Mesenchymal stem cell (in vitro differentiated cells and primary cell): ENCODE measurements around the gene TM4SF5. TPM values are rescaled to one million over a fixed set of nuclear protein-coding genes. Genes with fewer than 3 reads are reported as not detected.

Experiments
- DNase-seq: peaks from one replicate; pipeline ENCODE4 v3.0.0-alpha.2; 2013
- H2AFZ ChIP-seq: one replicate; pipeline ENCODE4 v1.6.1; 2013; ENCODE audit warnings: low read depth, mild to moderate bottlenecking, control low read depth, inconsistent platforms, low read length, moderate library complexity
- H2AK5ac ChIP-seq: 2 replicates; pipeline ENCODE4 v1.6.1; 2013; ENCODE audit warnings: low read length, moderate library complexity, mild to moderate bottlenecking, inconsistent platforms; ENCODE audit not compliant: severe bottlenecking
- H2BK120ac ChIP-seq: one replicate; pipeline ENCODE4 v1.6.1; 2013; ENCODE audit warnings: low read depth, mild to moderate bottlenecking, inconsistent platforms, low read length, moderate library complexity
- H2BK12ac ChIP-seq, 2 experiments: one replicate each; pipeline ENCODE4 v1.6.1; 2013; ENCODE audit warnings: inconsistent platforms in 2 of 2, low read length in 2 of 2, mild to moderate bottlenecking in 2 of 2, moderate library complexity in 2 of 2, control low read depth in 1 of 2
- H2BK15ac ChIP-seq: one replicate; pipeline ENCODE4 v1.6.1; 2013; ENCODE audit warnings: mild to moderate bottlenecking, low read depth, inconsistent platforms; ENCODE audit not compliant: poor library complexity, severe bottlenecking
- H2BK5ac ChIP-seq: 2 replicates; pipeline ENCODE4 v1.6.1; 2013; ENCODE audit warnings: low read depth, mild to moderate bottlenecking, low read length, control low read depth, inconsistent platforms; ENCODE audit not compliant: poor library complexity, severe bottlenecking
- H3K14ac ChIP-seq, 2 experiments: one replicate each; pipeline ENCODE4 v1.6.1; 2013; ENCODE audit warnings: inconsistent platforms in 2 of 2, low read length in 2 of 2, control low read depth in 1 of 2, mild to moderate bottlenecking in 1 of 2, moderate library complexity in 1 of 2
- H3K18ac ChIP-seq, 2 experiments: one replicate each; pipeline ENCODE4 v1.6.1; 2013; ENCODE audit warnings: inconsistent platforms in 2 of 2, low read length in 2 of 2, control low read depth in 1 of 2, low read depth in 1 of 2, mild to moderate bottlenecking in 1 of 2
- H3K23ac ChIP-seq, 2 experiments: one replicate each; pipeline ENCODE4 v1.6.1; 2013; ENCODE audit warnings: inconsistent platforms in 2 of 2, low read length in 2 of 2, mild to moderate bottlenecking in 2 of 2, moderate library complexity in 2 of 2, control low read depth in 1 of 2
- H3K27ac ChIP-seq: 2 replicates; pipeline ENCODE4 v1.5.1; 2013; ENCODE audit warnings: mild to moderate bottlenecking, moderate library complexity, low read length, control low read depth, inconsistent platforms; ENCODE audit not compliant: poor library complexity, severe bottlenecking
- H3K27me3 ChIP-seq, 2 experiments: 2 replicates each; pipeline versions ENCODE4 v1.6.1 to v1.7.0; 2013; ENCODE audit warnings: low read length in 2 of 2, mild to moderate bottlenecking in 2 of 2, moderate library complexity in 2 of 2, control low read depth in 1 of 2, inconsistent platforms in 1 of 2; ENCODE audit not compliant: control insufficient read depth in 1 of 2, insufficient read depth in 1 of 2
- H3K36me3 ChIP-seq, 2 experiments: 2 replicates each; pipeline versions ENCODE4 v1.6.1 to v1.7.0; 2013; ENCODE audit warnings: low read length in 2 of 2, control low read depth in 1 of 2, inconsistent platforms in 1 of 2, low read depth in 1 of 2, mild to moderate bottlenecking in 1 of 2; ENCODE audit not compliant: insufficient read depth in 2 of 2, control insufficient read depth in 1 of 2
- H3K4ac ChIP-seq, 2 experiments: one replicate each; pipeline ENCODE4 v1.6.1; 2013; ENCODE audit warnings: inconsistent platforms in 2 of 2, low read length in 2 of 2, mild to moderate bottlenecking in 2 of 2, moderate library complexity in 2 of 2, control low read depth in 1 of 2, low read depth in 1 of 2
- H3K4me1 ChIP-seq: 2 replicates; pipeline ENCODE4 v1.6.1; 2013; ENCODE audit warnings: low read depth, low read length, control low read depth; ENCODE audit not compliant: control insufficient read depth, insufficient read depth
- H3K4me2 ChIP-seq: 2 replicates; pipeline ENCODE4 v1.6.1; 2013; ENCODE audit warnings: low read length, mild to moderate bottlenecking, inconsistent platforms; ENCODE audit not compliant: poor library complexity, severe bottlenecking
- H3K4me3 ChIP-seq, 2 experiments: 2 replicates each; pipeline versions ENCODE4 v1.5.1 to v1.7.0; 2013; ENCODE audit warnings: low read length in 2 of 2, mild to moderate bottlenecking in 2 of 2, control low read depth in 1 of 2, low read depth in 1 of 2; ENCODE audit not compliant: insufficient read depth in 1 of 2
- H3K79me1 ChIP-seq: replicated peaks from 2 replicates; pipeline ENCODE4 v1.6.1; 2013; ENCODE audit warnings: mild to moderate bottlenecking, control low read depth, low read length, inconsistent platforms; ENCODE audit not compliant: poor library complexity, severe bottlenecking
- H3K9ac ChIP-seq: 2 replicates; pipeline ENCODE4 v1.7.0; 2013; ENCODE audit warnings: mild to moderate bottlenecking, low read length, moderate library complexity
- H3K9me3 ChIP-seq: 2 replicates; pipeline ENCODE4 v1.7.0; 2013; ENCODE audit warnings: mild to moderate bottlenecking, low read length; ENCODE audit not compliant: control insufficient read depth
- H4K8ac ChIP-seq: one replicate; pipeline ENCODE4 v1.6.1; 2013; ENCODE audit warnings: inconsistent platforms, mild to moderate bottlenecking, low read length, moderate library complexity
- H4K91ac ChIP-seq: one replicate; pipeline ENCODE4 v1.6.1; 2013; ENCODE audit warnings: mild to moderate bottlenecking, low read length, inconsistent platforms
- WGBS: methylation state at CpG from one replicate; pipeline ENCODE4 v1.1.7; 2013; ENCODE audit warnings: mixed read lengths; 5-methylcytosine and 5-hydroxymethylcytosine counted together
- polyA plus RNA-seq, 2 experiments: library from polyadenylated mRNA; stranded (reverse); fragments of 200-250 nt; gene quantifications; one replicate each; pipeline ENCODE4 v1.2.3, GENCODE V29; 2013

The TM4SF5 gene
- not detected for polyA plus RNA-seq (2013, experiment 1 of 2)
- polyA plus RNA-seq (2013, experiment 2 of 2): not detected

- H4K8ac ChIP-seq: no peak within 1 kb of the TSS
- 85% methylated on average over 13 of the region's 13 CpGs for WGBS
- H3K4ac ChIP-seq: no peak within 1 kb of the TSS
- no peak within 1 kb of the TSS for H3K4me3 ChIP-seq
- no peak within 1 kb of the TSS for H3K14ac ChIP-seq
- no peaks in the 10 kb centered on the region for H3K4me1 ChIP-seq
- H3K18ac ChIP-seq: no peak within 1 kb of the TSS
- no peak within 1 kb of the TSS for H2AK5ac ChIP-seq
- peaks cover 29 to 46% of the 10 kb centered on the region in 2 experiments for H3K27me3 ChIP-seq
- no peak within 1 kb of the TSS for H3K27ac ChIP-seq
- no peaks in the 10 kb centered on the region for H3K79me1 ChIP-seq
- H2BK15ac ChIP-seq: no peak within 1 kb of the TSS
- no peak within 1 kb of the TSS for H3K4me2 ChIP-seq
- H3K9me3 ChIP-seq: no peaks in the 10 kb centered on the region
- H3K9ac ChIP-seq: no peak within 1 kb of the TSS
- no peak for DNase-seq
- no peak within 1 kb of the TSS for H2BK120ac ChIP-seq
- H2BK5ac ChIP-seq: no peak within 1 kb of the TSS
- no peaks in the 10 kb centered on the region for H3K36me3 ChIP-seq
- no peak within 1 kb of the TSS for H4K91ac ChIP-seq
- H3K23ac ChIP-seq: no peak within 1 kb of the TSS
- H2AFZ ChIP-seq: no peak within 1 kb of the TSS
- no peak within 1 kb of the TSS for H2BK12ac ChIP-seq
These were observed at the start of gene TM4SF5 for GRCh38 chr17:4771519-4772234. TSS of gene TM4SF5 (plus strand) at chr17:4771886. CDS start at chr17:4771923, 37 bp downstream.

GRCh38 chr17:4722678-4723240, 48.9 kb upstream of the TM4SF5 start:
- Histone ChIP-seq H3K4me3 (no peak overlapping the region), H3K36me3 (peaks cover 3 to 21% of the 10 kb centered on the region in 2 experiments), H4K8ac (no peak overlapping the region), H3K27me3 (no peaks in the 10 kb centered on the region), H3K14ac (no peak overlapping the region), H3K4me1 (peaks cover 6% of the 10 kb centered on the region), H2BK120ac (no peak overlapping the region), H3K4me2 (no peak overlapping the region), H2BK5ac (no peak overlapping the region), H3K79me1 (no peaks in the 10 kb centered on the region), H3K23ac (no peak overlapping the region), H3K27ac (no peak overlapping the region), H3K9ac (no peak overlapping the region), H3K18ac (no peak overlapping the region), H4K91ac (no peak overlapping the region), H2BK15ac (no peak overlapping the region), H2AFZ (no peak overlapping the region), H2BK12ac (no peak overlapping the region), H3K4ac (no peak overlapping the region), H3K9me3 (no peaks in the 10 kb centered on the region), H2AK5ac (no peak overlapping the region)
- WGBS: 97% methylated on average over 16 of the region's 16 CpGs
- DNase-seq: no peak

- Histone ChIP-seq H3K27me3 (no peaks in the 10 kb centered on the region), H3K9me3 (no peaks in the 10 kb centered on the region), H3K4me3 (no peak overlapping the region), H3K27ac (no peak overlapping the region), H3K9ac (no peak overlapping the region), H3K18ac (no peak overlapping the region), H2AK5ac (no peak overlapping the region), H3K36me3 (peaks cover 0 to 8% of the 10 kb centered on the region in 2 experiments), H2AFZ (no peak overlapping the region), H3K4me2 (no peak overlapping the region), H3K14ac (no peak overlapping the region), H4K8ac (no peak overlapping the region), H3K23ac (no peak overlapping the region), H4K91ac (no peak overlapping the region), H2BK5ac (no peak overlapping the region), H3K4ac (no peak overlapping the region), H2BK12ac (no peak overlapping the region), H2BK120ac (no peak overlapping the region), H3K4me1 (peaks cover 6% of the 10 kb centered on the region), H3K79me1 (no peaks in the 10 kb centered on the region), H2BK15ac (no peak overlapping the region)
- DNase-seq: no peak
- WGBS: 80% methylated on average over 5 of the region's 5 CpGs
These were observed 47.0 kb upstream of the TM4SF5 start for GRCh38 chr17:4724650-4725049.

GRCh38 chr17:4725646-4726310, 45.9 kb upstream of the TM4SF5 start:
- Histone ChIP-seq H3K27me3 (no peaks in the 10 kb centered on the region), H4K8ac (no peak overlapping the region), H2BK5ac (no peak overlapping the region), H3K4me3 (no peak overlapping the region), H2AFZ (no peak overlapping the region), H3K9me3 (no peaks in the 10 kb centered on the region), H3K23ac (no peak overlapping the region), H3K4me2 (no peak overlapping the region), H2BK15ac (no peak overlapping the region), H2BK12ac (no peak overlapping the region), H3K27ac (no peak overlapping the region), H3K36me3 (peaks cover 0 to 4% of the 10 kb centered on the region in 2 experiments), H2AK5ac (no peak overlapping the region), H4K91ac (no peak overlapping the region), H3K18ac (no peak overlapping the region), H3K14ac (no peak overlapping the region), H3K9ac (no peak overlapping the region), H3K4ac (no peak overlapping the region), H3K79me1 (no peaks in the 10 kb centered on the region), H3K4me1 (peaks cover 9% of the 10 kb centered on the region), H2BK120ac (no peak overlapping the region)
- WGBS: 94% methylated on average over 8 of the region's 9 CpGs
- no peak for DNase-seq
